Loucy (cell line): ENCODE data around the gene INPP4A.

Source experiments
- H2AFZ ChIP-seq: fragments of 200-600 bp; sonication (generic); 2 replicates; pipeline ENCODE4 v1.6.0; 2016; ENCODE audit warnings: antibody characterized with exemption, mild to moderate bottlenecking, low read length, moderate library complexity
- H3F3A ChIP-seq: fragments of 200-600 bp; 2 replicates; pipeline ENCODE4 v1.6.0; 2016; ENCODE audit warnings: antibody characterized with exemption, low read depth, mild to moderate bottlenecking
- H3K27me3 ChIP-seq: fragments of 200-600 bp; sonication (generic); 2 replicates; pipeline ENCODE4 v1.6.1; 2014; ENCODE audit warnings: low read length, mild to moderate bottlenecking; ENCODE audit not compliant: insufficient read depth, poor library complexity, severe bottlenecking
- H3K36me3 ChIP-seq: fragments of 200-600 bp; sonication (generic); 2 replicates; pipeline ENCODE4 v1.6.1; 2016; ENCODE audit warnings: low read length; ENCODE audit not compliant: insufficient read depth
- H3K4me1 ChIP-seq: fragments of 200-600 bp; sonication (generic); 2 replicates; pipeline ENCODE4 v1.5.1; 2014; ENCODE audit warnings: low read length, mild to moderate bottlenecking; ENCODE audit not compliant: insufficient read depth, poor library complexity, severe bottlenecking
- H3K4me2 ChIP-seq: fragments of 200-600 bp; sonication (generic); 2 replicates; pipeline ENCODE4 v1.6.0; 2014; ENCODE audit warnings: antibody characterized with exemption, low read length, low read depth, mild to moderate bottlenecking; ENCODE audit not compliant: poor library complexity, severe bottlenecking
- H3K4me3 ChIP-seq: fragments of 200-600 bp; sonication (generic); 2 replicates; pipeline ENCODE4 v1.5.1; 2014; ENCODE audit warnings: low read length, mild to moderate bottlenecking, mixed read lengths; ENCODE audit not compliant: poor library complexity, severe bottlenecking
- H3K79me2 ChIP-seq: fragments of 200-600 bp; sonication (generic); 2 replicates; pipeline ENCODE4 v1.6.1; 2014; ENCODE audit warnings: low read length; ENCODE audit not compliant: insufficient read depth
- H3K9ac ChIP-seq: fragments of 200-600 bp; sonication (generic); 2 replicates; pipeline ENCODE4 v1.6.0; 2014; ENCODE audit warnings: mild to moderate bottlenecking, low read depth, low read length, moderate library complexity; ENCODE audit not compliant: poor library complexity, severe bottlenecking
- H3K9me2 ChIP-seq: fragments of 200-600 bp; sonication (generic); replicated peaks from 2 replicates; pipeline ENCODE4 v1.6.1; 2016; ENCODE audit warnings: low read depth, low read length, mixed read lengths
- H3K9me3 ChIP-seq: fragments of 200-600 bp; sonication (generic); 2 replicates; pipeline ENCODE4 v1.6.1; 2014; ENCODE audit warnings: mild to moderate bottlenecking, antibody characterized with exemption, low read length, low read depth; ENCODE audit not compliant: insufficient read depth
- H4K20me1 ChIP-seq: fragments of 200-600 bp; sonication (generic); 2 replicates; pipeline ENCODE4 v1.6.0; 2014; ENCODE audit warnings: antibody characterized with exemption, low read length, mild to moderate bottlenecking; ENCODE audit not compliant: insufficient read depth, poor library complexity, severe bottlenecking
- EZH2phosphoT487 ChIP-seq: fragments of 200-600 bp; IDR thresholded peaks from 2 replicates; pipeline ENCODE4 v1.6.1; 2018; ENCODE audit warnings: antibody characterized with exemption, mild to moderate bottlenecking, moderate library complexity, borderline replicate concordance
- TF ChIP-seq, protein P1 (sequence below): fragments of 200-600 bp; sonication (generic); conservative IDR thresholded peaks from 2 replicates; pipeline ENCODE4 v1.5.1; 2014; ENCODE audit warnings: mild to moderate bottlenecking, antibody characterized with exemption, low read length

INPP4A gene

DNA sequence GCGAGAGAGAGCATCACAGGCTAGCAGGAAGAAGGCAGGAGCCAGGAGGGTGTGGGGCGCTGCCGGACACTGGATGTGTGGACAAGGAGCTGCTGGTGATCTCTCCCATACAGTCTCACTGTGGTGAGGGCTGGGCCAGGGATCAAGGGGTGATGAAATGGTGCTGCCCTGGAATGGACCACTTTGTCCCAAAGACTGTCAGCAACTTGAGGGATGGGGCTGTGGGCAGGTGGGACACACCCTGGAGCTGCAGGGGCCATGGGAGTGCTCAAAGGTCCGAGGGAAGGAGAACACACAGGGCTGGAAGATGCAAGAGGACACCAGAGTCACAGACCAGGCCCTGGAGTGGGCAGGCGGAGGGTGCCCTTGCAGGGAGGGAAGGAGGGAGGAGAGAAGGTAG lies 125.7 kb downstream of the INPP4A start:
- Histone ChIP-seq H2AFZ (no peak overlapping the region), H3K4me3 (no peak overlapping the region), H3K27me3 (no peaks in the 10 kb centered on the region), H3F3A (no peaks in the 10 kb centered on the region), H3K9me3 (no peaks in the 10 kb centered on the region), H3K4me1 (no peaks in the 10 kb centered on the region), H4K20me1 (no peaks in the 10 kb centered on the region), H3K9me2 (no peaks in the 10 kb centered on the region), H3K9ac (no peak overlapping the region), H3K79me2 (no peaks in the 10 kb centered on the region), H3K36me3 (peaks cover 45% of the 10 kb centered on the region; the same call in 1 of the 2 replicates), H3K4me2 (no peak overlapping the region)
- TF ChIP-seq, protein P1, sequence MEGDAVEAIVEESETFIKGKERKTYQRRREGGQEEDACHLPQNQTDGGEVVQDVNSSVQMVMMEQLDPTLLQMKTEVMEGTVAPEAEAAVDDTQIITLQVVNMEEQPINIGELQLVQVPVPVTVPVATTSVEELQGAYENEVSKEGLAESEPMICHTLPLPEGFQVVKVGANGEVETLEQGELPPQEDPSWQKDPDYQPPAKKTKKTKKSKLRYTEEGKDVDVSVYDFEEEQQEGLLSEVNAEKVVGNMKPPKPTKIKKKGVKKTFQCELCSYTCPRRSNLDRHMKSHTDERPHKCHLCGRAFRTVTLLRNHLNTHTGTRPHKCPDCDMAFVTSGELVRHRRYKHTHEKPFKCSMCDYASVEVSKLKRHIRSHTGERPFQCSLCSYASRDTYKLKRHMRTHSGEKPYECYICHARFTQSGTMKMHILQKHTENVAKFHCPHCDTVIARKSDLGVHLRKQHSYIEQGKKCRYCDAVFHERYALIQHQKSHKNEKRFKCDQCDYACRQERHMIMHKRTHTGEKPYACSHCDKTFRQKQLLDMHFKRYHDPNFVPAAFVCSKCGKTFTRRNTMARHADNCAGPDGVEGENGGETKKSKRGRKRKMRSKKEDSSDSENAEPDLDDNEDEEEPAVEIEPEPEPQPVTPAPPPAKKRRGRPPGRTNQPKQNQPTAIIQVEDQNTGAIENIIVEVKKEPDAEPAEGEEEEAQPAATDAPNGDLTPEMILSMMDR, result no peak
- TF ChIP-seq EZH2phosphoT487, result no peak

DNA sequence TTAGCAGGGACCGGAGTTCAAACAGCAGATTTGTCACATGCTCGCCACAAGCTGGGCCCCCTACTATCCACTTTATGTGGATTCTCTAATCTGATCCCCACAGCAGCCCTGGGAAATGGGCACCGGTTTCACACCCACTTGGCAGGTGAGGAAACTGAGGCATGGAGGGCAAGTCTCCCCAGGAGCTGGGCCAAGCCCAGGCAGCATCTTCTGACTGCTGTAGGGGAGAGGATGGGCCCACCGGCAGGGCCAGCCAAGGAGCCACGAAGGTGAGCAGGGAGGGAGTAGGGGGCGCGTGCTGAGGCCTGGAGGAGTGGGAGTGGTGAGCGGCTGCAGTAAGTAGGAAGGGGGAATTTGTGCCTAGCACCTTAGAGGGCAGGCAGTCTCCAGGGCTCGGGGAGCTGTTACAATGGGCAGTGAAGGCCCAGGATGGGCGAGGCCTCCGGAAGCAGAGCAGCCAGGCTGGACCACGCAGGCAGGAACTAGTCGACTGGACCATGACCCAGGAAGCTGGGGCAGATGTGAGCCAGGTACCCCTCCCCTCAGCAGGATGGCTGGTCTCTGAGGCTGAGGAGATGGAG lies 126.6 kb downstream of the INPP4A start:
- Histone ChIP-seq H3K79me2 (no peaks in the 10 kb centered on the region), H3K9ac (no peak overlapping the region), H3K4me3 (no peak overlapping the region), H2AFZ (no peak overlapping the region), H3K4me2 (no peak overlapping the region), H3K9me2 (no peaks in the 10 kb centered on the region), H3F3A (no peaks in the 10 kb centered on the region), H4K20me1 (no peaks in the 10 kb centered on the region), H3K36me3 (peaks cover 37% of the 10 kb centered on the region; the same call in 1 of the 2 replicates), H3K9me3 (no peaks in the 10 kb centered on the region), H3K4me1 (no peaks in the 10 kb centered on the region), H3K27me3 (no peaks in the 10 kb centered on the region)
- no peak for TF ChIP-seq EZH2phosphoT487
- TF ChIP-seq, protein P1, result no peak

DNA sequence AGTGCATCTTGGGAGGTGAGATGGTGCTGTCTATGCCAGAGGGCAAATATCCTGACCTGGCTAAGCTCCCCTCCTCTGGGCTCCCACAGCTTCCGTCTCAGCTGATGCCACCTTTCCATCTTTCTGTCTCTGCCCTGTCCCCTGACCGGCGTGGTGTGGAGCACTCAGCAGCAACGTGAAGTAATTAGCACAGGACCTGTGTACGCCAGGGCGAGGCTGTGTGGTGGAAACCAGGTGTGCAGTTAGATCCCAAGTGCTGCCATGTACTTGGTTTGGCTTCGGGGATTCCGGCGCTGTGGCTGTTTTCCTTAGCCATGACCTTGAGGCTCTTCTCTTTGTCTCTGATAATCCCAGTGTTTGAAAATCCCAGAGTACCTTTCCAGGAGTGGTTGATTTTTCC lies 127.1 kb downstream of the INPP4A start:
- no peak overlapping the region for H3K9ac ChIP-seq
- no peaks in the 10 kb centered on the region for H3K27me3 ChIP-seq
- no peak overlapping the region for H3K4me3 ChIP-seq
- no peak overlapping the region for H3K4me2 ChIP-seq
- H3K36me3 ChIP-seq, result peaks cover 32% of the 10 kb centered on the region; the same call in 1 of the 2 replicates
- no peaks in the 10 kb centered on the region for H3K79me2 ChIP-seq
- H3F3A ChIP-seq, result no peaks in the 10 kb centered on the region
- no peak for TF ChIP-seq EZH2phosphoT487
- TF ChIP-seq, protein P1, result no peak
- H3K9me3 ChIP-seq, result no peaks in the 10 kb centered on the region
- no peaks in the 10 kb centered on the region for H3K9me2 ChIP-seq
- no peaks in the 10 kb centered on the region for H4K20me1 ChIP-seq
- no peak overlapping the region for H2AFZ ChIP-seq
- no peaks in the 10 kb centered on the region for H3K4me1 ChIP-seq
